Spleen (tissue), 7 donors: ENCODE measurements around the gene TAL2.

ENCODE experiments used
- CTCF ChIP-seq, 11 experiments: fragments of 200-600 bp in 7 of 11; fragments of 450-650 bp in 4 of 11; sonication (generic) in 4 of 11; IDR thresholded peaks in 8 of 11; conservative IDR thresholded peaks in 3 of 11; 1 replicate in 7 of 11; 2 replicates in 4 of 11; pipeline versions ENCODE4 v1.4.0 to v1.8.0; 2016 to 2021; ENCODE audit warnings: antibody characterized with exemption in 11 of 11, inconsistent platforms in 4 of 11, mild to moderate bottlenecking in 1 of 11
- POLR2A ChIP-seq, 3 donors: fragments of 450-650 bp; IDR thresholded peaks; one replicate each; pipeline ENCODE4 v1.5.1; 2017; ENCODE audit warnings: antibody characterized with exemption in 3 of 3, mild to moderate bottlenecking in 1 of 3
- POLR2AphosphoS5 ChIP-seq, 3 donors: sonication (generic); formaldehyde crosslinking; IDR thresholded peaks; one replicate each; pipeline ENCODE4 v1.5.1; 2017; ENCODE audit warnings: antibody characterized with exemption in 3 of 3
- donor health status: DM: no; HTN: no; CAD: no; lungs with moderate emphysema.
- donor health status: DM: no; HTN: no; CAD: no.
- donor health status: DM: no; HTN: no; CAD: no.

- TF ChIP-seq CTCF (IDR thresholded peaks at IDR 0.05 in 8 of 11, conservative IDR thresholded peaks at IDR 0.05 in 3 of 11) = no peak
- TF ChIP-seq POLR2A (IDR thresholded peaks at IDR 0.05) = no peak
- no peak for TF ChIP-seq POLR2AphosphoS5 (IDR thresholded peaks at IDR 0.05)
Observed at GRCh38 chr9:105647595-105648349, 14.5 kb upstream of the TAL2 start.
